T-helper 2 cell (primary cell): ENCODE data around the gene PSMD3.
A peak's percentile ranks its signal among the peaks of the same experiment; 100 is the strongest.

Experiments
- DNase-seq, 5 experiments: peaks; one replicate each; pipeline versions ENCODE4 v3.0.0 to v3.0.0-alpha.2; 2012 to 2022

Gene PSMD3

GRCh38 chr17:39962642-39963220 lies 17.9 kb upstream of the PSMD3 start, which contains the start of gene GSDMA:
Gene GSDMA, plus strand, starts transcription at chr17:39963004. Its CDS starts 2,684 bp downstream, at chr17:39965688.
- DNase-seq, result no peak

GRCh38 chr17:39963829-39964228 lies 16.8 kb upstream of the PSMD3 start:
- peak in 1 of 5 experiments; percentile 35 for DNase-seq

- DNase-seq, result no peak
These were observed 15.4 kb upstream of the PSMD3 start for GRCh38 chr17:39965017-39965699.

GRCh38 chr17:39966771-39967170 lies 13.8 kb upstream of the PSMD3 start:
- DNase-seq, result no peak

GRCh38 chr17:39968761-39969160 lies 11.8 kb upstream of the PSMD3 start:
- no peak for DNase-seq

GRCh38 chr17:39969375-39969774 lies 11.2 kb upstream of the PSMD3 start:
- DNase-seq, result no peak

GRCh38 chr17:39970157-39970692 lies 10.4 kb upstream of the PSMD3 start:
- no peak for DNase-seq

- no peak for DNase-seq
These were observed 9.5 kb upstream of the PSMD3 start for GRCh38 chr17:39971076-39971603.

- no peak for DNase-seq
These were observed 8.3 kb upstream of the PSMD3 start for GRCh38 chr17:39972271-39972670.

GRCh38 chr17:39973496-39973895 lies 7.1 kb upstream of the PSMD3 start:
- DNase-seq, result no peak

- DNase-seq, result no peak
These were observed 6.2 kb upstream of the PSMD3 start for GRCh38 chr17:39974433-39974832.

- no peak for DNase-seq
These were observed 4.8 kb upstream of the PSMD3 start for GRCh38 chr17:39975801-39976200.

- no peak for DNase-seq
These were observed 1.5 kb upstream of the PSMD3 start for GRCh38 chr17:39979016-39979670.

- no peak for DNase-seq
These were observed 685 bp upstream of the PSMD3 start for GRCh38 chr17:39979893-39980350.

- DNase-seq, result peak in 1 of 5 experiments; percentile 8
These were observed 667 bp downstream of the PSMD3 start for GRCh38 chr17:39981207-39981741.

GRCh38 chr17:39981766-39982375 lies 1.3 kb downstream of the PSMD3 start:
- DNase-seq, result no peak

- no peak for DNase-seq
These were observed 7.7 kb downstream of the PSMD3 start for GRCh38 chr17:39988206-39988810.

- DNase-seq, result no peak
These were observed 13.8 kb downstream of the PSMD3 start for GRCh38 chr17:39994448-39994847.

- no peak for DNase-seq
These were observed 14.8 kb downstream of the PSMD3 start for GRCh38 chr17:39995438-39995837.

- DNase-seq, result no peak
These were observed 15.6 kb downstream of the PSMD3 start for GRCh38 chr17:39996162-39996561.

GRCh38 chr17:39996800-39997199 lies 16.2 kb downstream of the PSMD3 start:
- DNase-seq, result no peak

GRCh38 chr17:39997543-39997942 lies 16.9 kb downstream of the PSMD3 start:
- no peak for DNase-seq
